HL-60 (cell line): Measurements from ENCODE around the gene MAP2K4.

Experiments used
- DNase-seq, 2 experiments: peaks; one replicate each; pipeline ENCODE4 v3.0.0-alpha.2; 2010 to 2020; ENCODE audit warnings: low read depth in 1 of 2, low spot score in 1 of 2
- H3K27ac ChIP-seq: fragments of 250-450 bp; sonication (Bioruptor Pico); replicated peaks from 2 replicates; pipeline ENCODE4 v1.5.1; 2020; ENCODE audit warnings: mild to moderate bottlenecking, moderate library complexity
- H3K27me3 ChIP-seq: fragments of 250-450 bp; sonication (Bioruptor Pico); 2 replicates; pipeline ENCODE4 v1.5.1; 2021; ENCODE audit warnings: mild to moderate bottlenecking, moderate library complexity; ENCODE audit not compliant: insufficient read depth, poor library complexity, severe bottlenecking
- H3K4me3 ChIP-seq: replicated peaks from 2 replicates; pipeline ENCODE4 v1.5.1; 2011; ENCODE audit warnings: mild to moderate bottlenecking, control low read depth, low read length; ENCODE audit not compliant: insufficient read depth
- GABPA ChIP-seq: IDR thresholded peaks from 2 replicates; pipeline ENCODE4 v1.6.1; 2012; ENCODE audit warnings: low read depth
- POLR2AphosphoS5 ChIP-seq: IDR thresholded peaks from 2 replicates; pipeline ENCODE4 v1.6.1; 2012; ENCODE audit warnings: low read depth
- REST ChIP-seq: IDR thresholded peaks from 2 replicates; pipeline ENCODE4 v1.6.1; 2012; ENCODE audit warnings: low read depth; ENCODE audit not compliant: insufficient replicate concordance
- SPI1 ChIP-seq: IDR thresholded peaks from 2 replicates; pipeline ENCODE4 v1.6.1; 2012; ENCODE audit warnings: low read depth, mild to moderate bottlenecking, borderline replicate concordance
- TF ChIP-seq, protein P1 (sequence below): IDR thresholded peaks from one replicate; pipeline ENCODE4 v1.5.1; 2011; ENCODE audit warnings: low read length, control low read depth, inconsistent platforms; ENCODE audit not compliant: insufficient read depth

Gene MAP2K4

GRCh38 chr17:12041312-12041711 lies 20.6 kb downstream of the MAP2K4 start:
- Histone ChIP-seq H3K4me3 (no peak overlapping the region), H3K27ac (no peak overlapping the region), H3K27me3 (no peaks in the 10 kb centered on the region)
- no peak for DNase-seq
- TF ChIP-seq REST (no peak), GABPA (no peak), POLR2AphosphoS5 (no peak), SPI1 (no peak)
- TF ChIP-seq, protein P1, sequence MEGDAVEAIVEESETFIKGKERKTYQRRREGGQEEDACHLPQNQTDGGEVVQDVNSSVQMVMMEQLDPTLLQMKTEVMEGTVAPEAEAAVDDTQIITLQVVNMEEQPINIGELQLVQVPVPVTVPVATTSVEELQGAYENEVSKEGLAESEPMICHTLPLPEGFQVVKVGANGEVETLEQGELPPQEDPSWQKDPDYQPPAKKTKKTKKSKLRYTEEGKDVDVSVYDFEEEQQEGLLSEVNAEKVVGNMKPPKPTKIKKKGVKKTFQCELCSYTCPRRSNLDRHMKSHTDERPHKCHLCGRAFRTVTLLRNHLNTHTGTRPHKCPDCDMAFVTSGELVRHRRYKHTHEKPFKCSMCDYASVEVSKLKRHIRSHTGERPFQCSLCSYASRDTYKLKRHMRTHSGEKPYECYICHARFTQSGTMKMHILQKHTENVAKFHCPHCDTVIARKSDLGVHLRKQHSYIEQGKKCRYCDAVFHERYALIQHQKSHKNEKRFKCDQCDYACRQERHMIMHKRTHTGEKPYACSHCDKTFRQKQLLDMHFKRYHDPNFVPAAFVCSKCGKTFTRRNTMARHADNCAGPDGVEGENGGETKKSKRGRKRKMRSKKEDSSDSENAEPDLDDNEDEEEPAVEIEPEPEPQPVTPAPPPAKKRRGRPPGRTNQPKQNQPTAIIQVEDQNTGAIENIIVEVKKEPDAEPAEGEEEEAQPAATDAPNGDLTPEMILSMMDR = no peak

DNA sequence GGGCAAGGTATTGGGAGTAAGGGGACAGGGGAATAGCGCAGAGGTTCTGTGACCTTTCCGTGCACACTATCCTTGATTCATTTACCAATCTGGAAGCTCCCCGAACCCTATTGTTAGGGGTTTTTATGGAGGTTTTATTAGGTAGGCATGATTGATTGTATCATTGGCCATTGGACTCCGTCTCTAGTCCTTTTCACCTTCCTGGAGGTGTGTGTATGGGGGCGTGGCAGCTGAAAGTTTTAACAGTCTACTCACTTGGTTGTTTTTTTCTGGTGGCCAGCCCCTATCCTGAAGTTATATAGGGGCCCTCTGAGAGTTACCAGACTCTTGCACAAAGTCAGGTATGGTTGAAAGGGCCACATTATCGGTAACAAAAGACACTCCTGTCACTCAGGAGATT lies 23.0 kb downstream of the MAP2K4 start:
- no peak for TF ChIP-seq SPI1
- TF ChIP-seq POLR2AphosphoS5 = no peak
- TF ChIP-seq REST = no peak
- TF ChIP-seq GABPA = no peak
- TF ChIP-seq, protein P1 = no peak
- Histone ChIP-seq H3K27me3 (no peaks in the 10 kb centered on the region), H3K27ac (no peak overlapping the region), H3K4me3 (no peak overlapping the region)
- DNase-seq = no peak

GRCh38 chr17:12046786-12047185 lies 26.1 kb downstream of the MAP2K4 start:
- Histone ChIP-seq H3K27me3 (no peaks in the 10 kb centered on the region), H3K4me3 (no peak overlapping the region), H3K27ac (no peak overlapping the region)
- TF ChIP-seq, protein P1 = no peak
- TF ChIP-seq REST = no peak
- no peak for TF ChIP-seq POLR2AphosphoS5
- TF ChIP-seq SPI1 = no peak
- TF ChIP-seq GABPA = no peak
- DNase-seq = no peak
